HG03558 (cell line): Measurements from ENCODE around the gene UBE2L6.

Experiments used
- ATAC-seq: cut with Tn5 transposase; IDR thresholded peaks from one replicate; pipeline ENCODE4 v1.9.1; 2021; ENCODE audit warnings: moderate number of reproducible peaks; ENCODE audit not compliant: unreplicated experiment; ENCODE audit errors: extremely low read depth

UBE2L6 gene

DNA sequence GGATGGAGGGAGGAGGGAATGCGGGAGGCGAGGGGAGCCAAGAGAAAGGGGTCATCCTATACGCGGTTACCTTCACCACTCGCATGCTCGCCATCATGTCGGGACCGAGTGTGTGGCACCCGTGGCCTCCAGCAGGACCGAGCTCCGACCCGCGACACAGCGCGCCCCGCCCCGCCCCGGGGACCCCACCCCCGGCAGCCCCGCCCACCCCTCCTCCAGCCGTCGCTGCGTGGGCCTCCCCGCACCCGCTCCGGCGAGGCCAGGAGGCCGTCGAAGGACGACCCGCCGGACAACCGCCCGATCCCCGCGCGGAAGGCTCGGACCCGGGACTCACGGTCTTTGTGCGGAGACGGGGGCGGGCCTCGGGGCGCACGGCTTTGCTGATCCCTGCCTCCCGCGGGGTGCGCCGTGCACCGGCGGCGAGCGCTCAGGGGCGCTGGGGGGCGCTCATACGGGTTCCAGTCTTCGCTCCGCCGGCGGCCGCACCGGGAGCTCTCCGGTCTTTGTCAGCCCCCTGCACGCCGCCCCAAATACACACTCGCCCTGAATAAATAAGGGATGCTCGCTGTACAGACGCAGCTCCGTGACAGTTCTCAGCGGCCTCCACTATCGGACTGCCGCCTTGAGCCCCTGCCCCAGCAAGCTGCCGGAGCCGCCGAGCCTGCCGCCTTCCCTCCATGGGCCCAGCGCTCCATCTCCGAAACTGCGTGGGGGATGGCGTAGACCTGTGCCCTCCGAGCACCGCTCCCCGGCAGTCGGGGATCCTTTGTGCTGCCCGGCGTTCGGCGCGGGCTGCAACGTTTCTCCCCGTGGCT, at the start of gene UBE2L6:
Gene UBE2L6 (minus strand): TSS at position 158 of the 815 bp plus-strand sequence. CDS start 61 bp downstream, at position 97.
- ATAC-seq = peak; percentile 16

DNA sequence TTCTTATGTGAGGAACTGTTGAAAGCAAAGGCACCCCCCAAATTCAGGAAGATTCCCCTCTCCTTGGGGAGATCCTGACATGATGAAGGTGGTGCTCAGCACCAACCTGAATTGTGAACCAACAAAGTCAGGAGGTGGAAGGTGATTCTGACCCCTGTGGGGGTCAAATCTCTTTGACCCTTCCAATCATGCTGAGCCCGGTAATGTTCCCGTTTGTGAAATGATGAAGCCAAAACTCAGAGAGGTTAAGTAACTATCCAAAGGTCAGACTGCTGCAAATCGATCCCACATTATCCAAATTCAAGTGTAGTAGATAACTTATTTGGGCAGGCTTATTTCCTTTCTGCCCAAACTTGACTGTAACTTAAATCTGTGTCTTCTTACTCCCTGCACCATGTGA, 49.1 kb upstream of the UBE2L6 start:
- no peak for ATAC-seq

- ATAC-seq = no peak
Observed at GRCh38 chr11:57615308-57615707, 47.8 kb upstream of the UBE2L6 start.

DNA sequence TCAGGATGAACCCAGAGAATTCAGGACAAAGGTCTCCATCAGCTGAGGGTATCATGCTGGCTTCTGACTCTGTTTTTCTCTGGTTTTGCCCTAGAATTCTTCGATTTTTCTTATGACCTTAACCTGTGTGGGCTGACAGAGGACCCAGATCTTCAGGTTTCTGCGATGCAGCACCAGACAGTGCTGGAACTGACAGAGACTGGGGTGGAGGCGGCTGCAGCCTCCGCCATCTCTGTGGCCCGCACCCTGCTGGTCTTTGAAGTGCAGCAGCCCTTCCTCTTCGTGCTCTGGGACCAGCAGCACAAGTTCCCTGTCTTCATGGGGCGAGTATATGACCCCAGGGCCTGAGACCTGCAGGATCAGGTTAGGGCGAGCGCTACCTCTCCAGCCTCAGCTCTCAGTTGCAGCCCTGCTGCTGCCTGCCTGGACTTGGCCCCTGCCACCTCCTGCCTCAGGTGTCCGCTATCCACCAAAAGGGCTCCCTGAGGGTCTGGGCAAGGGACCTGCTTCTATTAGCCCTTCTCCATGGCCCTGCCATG, 46.8 kb upstream of the UBE2L6 start:
- no peak for ATAC-seq

GRCh38 chr11:57610170-57610569, 42.7 kb upstream of the UBE2L6 start:
- ATAC-seq = no peak

- no peak for ATAC-seq
Observed at GRCh38 chr11:57605028-57605420, 37.6 kb upstream of the UBE2L6 start.

GRCh38 chr11:57604296-57605027, 37.0 kb upstream of the UBE2L6 start:
- ATAC-seq = no peak

- ATAC-seq = no peak
Observed at GRCh38 chr11:57601297-57601696, 33.8 kb upstream of the UBE2L6 start.

- no peak for ATAC-seq
Observed at GRCh38 chr11:57599381-57599780, 31.9 kb upstream of the UBE2L6 start.

GRCh38 chr11:57598831-57599155, 31.3 kb upstream of the UBE2L6 start:
- no peak for ATAC-seq

DNA sequence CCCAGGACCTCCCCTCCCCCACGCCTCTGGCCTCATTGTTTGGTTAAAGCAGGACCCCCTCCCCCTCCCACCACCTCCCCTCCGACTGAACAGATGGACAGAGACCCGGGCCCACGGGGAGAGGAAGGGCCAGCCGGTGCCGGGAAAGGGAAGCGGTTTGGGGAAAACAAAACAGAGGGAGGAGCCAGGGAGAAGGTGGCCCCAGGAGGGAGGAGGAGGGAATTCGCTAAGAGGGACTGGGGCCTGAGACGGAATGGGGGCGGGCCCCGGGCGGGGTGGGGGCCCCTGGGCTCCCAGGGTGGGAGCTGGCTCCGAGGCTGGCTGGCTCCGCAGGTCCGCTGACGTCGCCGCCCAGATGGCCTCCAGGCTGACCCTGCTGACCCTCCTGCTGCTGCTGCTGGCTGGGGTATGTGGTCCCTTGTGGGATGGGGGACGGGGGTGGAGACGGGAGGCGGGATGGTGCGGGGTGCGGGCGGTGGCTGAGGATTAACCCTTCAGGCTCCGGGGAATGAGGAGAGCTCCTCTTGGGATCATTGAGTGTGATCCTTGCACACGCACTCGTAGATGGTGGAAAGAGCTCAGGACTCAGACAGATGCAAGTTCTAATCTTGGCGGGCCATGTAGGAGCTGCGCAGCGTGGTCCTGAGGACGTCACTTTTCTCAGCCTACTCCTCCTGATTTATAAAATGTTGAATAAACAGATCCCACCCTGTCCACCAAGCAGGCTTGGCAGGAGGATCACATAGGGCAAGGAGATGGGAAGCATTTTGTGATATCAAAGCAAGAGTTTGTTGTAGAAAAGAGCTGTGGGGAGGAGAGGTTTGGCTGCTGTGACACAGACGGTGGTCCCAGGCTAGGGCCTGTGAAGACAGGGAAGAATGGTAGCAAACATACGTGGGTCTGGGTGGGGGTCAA, 30.7 kb upstream of the UBE2L6 start:
- ATAC-seq = no peak

- ATAC-seq = no peak
Observed at GRCh38 chr11:57597461-57597915, 30.0 kb upstream of the UBE2L6 start, which contains the start of gene SERPING1. SERPING1 (plus strand) TSS chr11:57597685; CDS start chr11:57598271, 586 bp downstream.

GRCh38 chr11:57596266-57596885, 28.9 kb upstream of the UBE2L6 start:
- ATAC-seq = no peak

DNA sequence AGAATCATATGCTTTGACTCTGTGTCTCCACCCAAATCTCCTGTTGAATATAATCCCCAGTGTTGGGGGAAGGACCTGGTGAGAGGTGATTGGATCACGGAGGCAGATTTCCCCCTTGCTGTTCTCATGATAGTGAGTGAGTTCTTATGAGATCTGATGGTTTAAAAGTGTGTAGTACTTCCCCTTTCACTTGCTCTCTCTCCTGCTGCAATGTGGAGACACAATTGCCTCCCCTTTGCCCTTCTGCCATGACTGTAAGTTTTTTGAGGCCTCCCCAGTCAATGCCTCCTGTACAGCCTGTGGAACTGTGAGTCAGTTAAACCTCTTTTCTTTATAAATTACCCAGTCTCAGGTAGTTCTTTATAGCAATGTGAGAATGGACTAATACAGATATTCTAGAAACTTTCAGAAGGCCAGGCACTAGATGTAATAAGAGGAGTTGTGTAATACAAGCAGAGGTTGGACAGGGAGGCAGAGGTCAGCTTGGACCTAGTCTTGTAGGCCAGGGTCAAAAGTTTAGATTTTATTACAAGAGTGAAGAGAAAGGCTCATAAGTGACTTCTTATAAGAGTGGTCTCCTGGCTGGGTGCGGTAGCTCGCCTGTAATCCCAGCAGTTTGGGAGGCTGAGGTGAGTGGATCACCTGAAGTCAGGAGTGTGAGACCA, 20.7 kb upstream of the UBE2L6 start:
- no peak for ATAC-seq

DNA sequence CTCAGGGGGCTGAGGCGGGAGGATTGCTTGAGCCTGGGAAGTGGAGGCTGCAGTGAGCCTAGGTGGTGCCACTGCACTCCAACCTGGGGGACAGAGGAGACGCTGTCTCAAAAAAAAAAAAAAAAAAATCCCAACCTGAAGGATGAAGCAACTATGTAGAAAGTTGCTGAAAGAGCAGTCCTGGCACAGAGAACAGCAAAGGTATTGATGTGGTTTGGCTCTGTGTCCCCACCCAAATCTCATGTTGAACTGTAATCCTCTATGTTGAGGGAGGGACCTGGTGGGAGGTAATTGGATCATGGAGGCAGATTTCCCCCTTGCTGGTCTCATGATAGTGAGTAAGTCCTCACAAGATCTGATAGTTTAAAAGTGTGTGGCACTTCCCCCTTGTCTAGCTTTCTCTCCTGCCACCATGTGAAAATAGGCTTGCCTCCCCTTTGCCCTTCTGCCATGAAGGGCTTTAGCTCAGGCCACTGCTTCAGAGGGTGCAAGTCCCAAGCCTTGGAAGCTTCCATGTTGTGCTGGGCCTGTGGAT, 19.3 kb upstream of the UBE2L6 start:
- ATAC-seq = no peak

DNA sequence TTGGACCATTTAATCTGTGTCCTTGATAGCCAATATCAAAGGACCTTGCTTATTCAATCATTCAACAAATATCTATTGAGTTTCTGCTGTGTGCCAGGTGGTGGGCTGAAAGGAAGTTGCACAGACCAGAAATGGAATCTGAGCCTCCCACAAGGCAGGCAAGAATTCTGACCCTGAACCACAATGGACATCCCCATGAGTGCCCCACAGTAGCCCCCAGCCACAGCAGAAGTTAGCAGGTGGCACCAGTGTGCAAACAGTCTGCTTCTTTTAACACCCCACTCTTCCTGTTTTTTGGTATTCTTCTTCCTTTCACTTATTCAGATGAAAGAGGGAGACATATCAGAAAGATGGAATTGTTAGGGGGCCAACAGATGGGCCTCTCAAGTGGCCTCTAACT, 17.8 kb upstream of the UBE2L6 start:
- ATAC-seq = no peak

- ATAC-seq = no peak
Observed at GRCh38 chr11:57584341-57584740, 16.9 kb upstream of the UBE2L6 start.

GRCh38 chr11:57574061-57574460, 6.6 kb upstream of the UBE2L6 start:
- no peak for ATAC-seq

GRCh38 chr11:57571606-57572005, 4.1 kb upstream of the UBE2L6 start:
- no peak for ATAC-seq
